Psoas muscle (tissue), 8 donors: ENCODE data around the gene ZBP1. TPM values are rescaled to one million over a fixed set of nuclear protein-coding genes. Genes with fewer than 3 reads are reported as not detected.
"Not testable (repeated sequence)": the region's sequence is repeated elsewhere in the genome, so short reads cannot be mapped to it uniquely, and the experiment has no call there.

Source experiments
- ATAC-seq, 4 donors: fragments of 200-7000 bp; cut with Tn5 transposase; one replicate each; pipeline ENCODE4 v1.9.1; 2020; ENCODE audit warnings: moderate library complexity in 3 of 4, mild to moderate bottlenecking in 2 of 4
- DNase-seq, 2 donors: peaks; one replicate each; pipeline ENCODE4 v3.0.0-alpha.2; 2020
- H3K27ac ChIP-seq: fragments of 200-600 bp; one replicate; pipeline ENCODE4 v1.8.0; 2022
- H3K27me3 ChIP-seq, 3 donors: fragments of 200-600 bp in 1 of 3; one replicate each; pipeline versions ENCODE4 v1.6.1 to v1.8.0; 2013 to 2022; ENCODE audit warnings: low read length in 2 of 3, mild to moderate bottlenecking in 2 of 3, moderate library complexity in 1 of 3; ENCODE audit not compliant: insufficient read depth in 3 of 3
- H3K36me3 ChIP-seq, 2 donors: fragments of 200-600 bp in 1 of 2; one replicate each; pipeline versions ENCODE4 v1.6.1 to v1.8.0; 2013 to 2022; ENCODE audit warnings: low read depth in 1 of 2, mild to moderate bottlenecking in 1 of 2, moderate library complexity in 1 of 2; ENCODE audit not compliant: insufficient read depth in 1 of 2
- H3K4me1 ChIP-seq: fragments of 200-600 bp; one replicate; pipeline ENCODE4 v1.8.0; 2022
- H3K4me3 ChIP-seq: fragments of 200-600 bp; one replicate; pipeline ENCODE4 v1.8.0; 2022; ENCODE audit warnings: mild to moderate bottlenecking
- H3K9me3 ChIP-seq: fragments of 200-600 bp; one replicate; pipeline ENCODE4 v1.8.0; 2022
- CTCF ChIP-seq: fragments of 200-600 bp; IDR thresholded peaks from one replicate; pipeline ENCODE4 v1.8.0; 2022; ENCODE audit warnings: antibody characterized with exemption
- WGBS, 3 donors: extraction: QIAGEN DNeasy Blood & Tissue Kit; methylation state at CpG; one replicate each; pipeline versions ENCODE4 v1.1.6 to v1.1.7; 2013; 5-methylcytosine and 5-hydroxymethylcytosine counted together
- intact Hi-C, 2 donors: fragments of 100-400 bp; cut with DNase I; formaldehyde crosslinking; loops; one replicate each; pipeline versions ENCODE4 v1.11.0 to v1.14.2; 2022
- polyA plus RNA-seq, 3 donors: library from polyadenylated mRNA; stranded (reverse); fragments of 200-250 nt; gene quantifications; one replicate each; pipeline ENCODE4 v1.2.3, GENCODE V29; 2013
- total RNA-seq, 4 donors: library from RNA; stranded (reverse); fragmentation: NEBNext Ultra II Directional in 2 of 4; extraction: Animal tissue kit (Norgen Biotek cat#: 25700) in 2 of 4; gene quantifications; one replicate each; pipeline versions ENCODE4 v1.2.1 to v1.2.4, GENCODE V29; 2021 to 2023
- donor health status: healthy with polysubstance abuse.
- donor health status: DM: no; HTN: no; CAD: no; lungs with moderate emphysema.
- donor health status: Bipolar disorder and iron deficiency.
- donor health status: healthy.
- donor health status: DM: yes; HTN: yes; CAD: no.
- donor health status: DM: no; HTN: no; CAD: no.
- donor health status: DM: no; HTN: no; CAD: no.
- donor health status: DM: yes; HTN: yes; CAD: no.

ZBP1 gene
- total and polyA plus RNA-seq, 7 donors, result 0.07 to 0.50 (median 0.20) TPM; not detected in 2

- 90 to 94% (median 90%) methylated on average over 2 of the region's 2 CpGs for WGBS, 3 donors
- no peak overlapping the region for H3K4me3 ChIP-seq
- H3K9me3 ChIP-seq, result no peaks in the 10 kb centered on the region
- no peak for ATAC-seq
- no peak for TF ChIP-seq CTCF
- no peak overlapping the region for H3K27ac ChIP-seq
- no peak for DNase-seq
- H3K27me3 ChIP-seq, result peaks cover 0 to 24% (median 0%) of the 10 kb centered on the region in 3 donors
- H3K36me3 ChIP-seq, result no peaks in the 10 kb centered on the region
- no peaks in the 10 kb centered on the region for H3K4me1 ChIP-seq
- intact Hi-C loops, result no loop called here
Observed at GRCh38 chr20:57633945-57634491, 13.8 kb upstream of the ZBP1 start.

GRCh38 chr20:57632286-57632685 lies 12.1 kb upstream of the ZBP1 start:
- ATAC-seq (no peak), DNase-seq (no peak)
- H3K4me3 ChIP-seq, result no peak overlapping the region
- H3K27me3 ChIP-seq, result peaks cover 0 to 24% (median 0%) of the 10 kb centered on the region in 3 donors
- no peak overlapping the region for H3K27ac ChIP-seq
- peaks cover 5% of the 10 kb centered on the region for H3K4me1 ChIP-seq
- WGBS, 3 donors, result 70 to 73% (median 73%) methylated on average over 2 of the region's 2 CpGs
- intact Hi-C loops, result no loop called here
- H3K9me3 ChIP-seq, result no peaks in the 10 kb centered on the region
- no peak for TF ChIP-seq CTCF
- H3K36me3 ChIP-seq, result no peaks in the 10 kb centered on the region

GRCh38 chr20:57630061-57630460 lies 9.8 kb upstream of the ZBP1 start:
- no peak overlapping the region for H3K4me3 ChIP-seq
- no peak for ATAC-seq
- DNase-seq, result no peak
- H3K27me3 ChIP-seq, result peaks cover 0 to 19% (median 2%) of the 10 kb centered on the region in 3 donors
- no peak overlapping the region for H3K27ac ChIP-seq
- H3K4me1 ChIP-seq, result peaks cover 6% of the 10 kb centered on the region
- peaks cover 4% of the 10 kb centered on the region for H3K9me3 ChIP-seq
- H3K36me3 ChIP-seq, result no peaks in the 10 kb centered on the region
- no peak for TF ChIP-seq CTCF
- intact Hi-C loops, result no loop called here
- 68 to 80% (median 76%) methylated on average over 4 of the region's 4 CpGs for WGBS, 3 donors

- H3K27ac ChIP-seq, DNase-seq, H3K9me3 ChIP-seq, H3K4me1 ChIP-seq, intact Hi-C loops, H3K4me3 ChIP-seq, H3K36me3 ChIP-seq, ATAC-seq: not testable (repeated sequence)
- WGBS, 3 donors, result 74 to 76% (median 74%) methylated on average over 9 of the region's 9 CpGs
- peaks cover 0 to 18% (median 2%) of the 10 kb centered on the region in 3 donors for H3K27me3 ChIP-seq
Observed at GRCh38 chr20:57629491-57629901, 9.3 kb upstream of the ZBP1 start.

- Histone ChIP-seq H3K27ac (peak overlapping the region; percentile 71), H3K27me3 (peaks cover 0 to 18% (median 2%) of the 10 kb centered on the region in 3 donors)
- H3K36me3 ChIP-seq, intact Hi-C loops, DNase-seq, H3K4me1 ChIP-seq, ATAC-seq, H3K9me3 ChIP-seq, H3K4me3 ChIP-seq: not testable (repeated sequence)
- WGBS, 3 donors, result 88 to 90% (median 88%) methylated on average over 5 to 12 of the region's 12 CpGs
Observed at GRCh38 chr20:57628962-57629308, 8.7 kb upstream of the ZBP1 start.
